Hepatocyte (in vitro differentiated cells): ENCODE results near the gene HNRNPUL1.

Experiments used
- CTCF ChIP-seq: fragments of 200-600 bp; sonication (generic); IDR thresholded peaks from 2 replicates; pipeline ENCODE4 v1.5.1; 2016; ENCODE audit warnings: antibody characterized with exemption, mild to moderate bottlenecking; ENCODE audit not compliant: poor library complexity
- EZH2phosphoT487 ChIP-seq: fragments of 200-600 bp; sonication (generic); IDR thresholded peaks from one replicate; pipeline ENCODE4 v1.6.1; 2018; ENCODE audit warnings: antibody characterized with exemption, mild to moderate bottlenecking, low read depth, moderate library complexity; ENCODE audit not compliant: unreplicated experiment, severe bottlenecking

GRCh38 chr19:41355802-41356201, 91.6 kb downstream of the HNRNPUL1 start:
- no peak for TF ChIP-seq CTCF
- TF ChIP-seq EZH2phosphoT487: no peak
